Activated naive CD4-positive, alpha-beta T cell treated with anti-CD3 and anti-CD28 coated beads for 36 hours (primary cell): ENCODE data around the gene ZNF770. TPM values are rescaled to one million over a fixed set of nuclear protein-coding genes. Genes with fewer than 3 reads are reported as not detected.

Experiments used
- CTCF ChIA-PET: fragments of 350-600 bp; sonication (Branson Sonifier 250); formaldehyde crosslinking; loops from one replicate; lab custom pipeline; 2021; ENCODE audit warnings: antibody characterized with exemption; lab: Charles Lee
- DNase-seq: peaks from one replicate; pipeline ENCODE4 v3.0.0-alpha.2; 2020
- H3K27ac Mint-ChIP-seq: one replicate; pipeline ENCODE4 v1.8.0; 2021; ENCODE audit warnings: mild to moderate bottlenecking, mixed read lengths
- H3K27me3 Mint-ChIP-seq: one replicate; pipeline ENCODE4 v1.8.0; 2021; ENCODE audit warnings: low read depth, mixed read lengths
- H3K36me3 Mint-ChIP-seq: one replicate; pipeline ENCODE4 v1.8.0; 2021; ENCODE audit warnings: low read depth, mixed read lengths
- H3K4me1 Mint-ChIP-seq: one replicate; pipeline ENCODE4 v1.8.0; 2021; ENCODE audit warnings: low read depth, mixed read lengths
- H3K4me3 Mint-ChIP-seq: one replicate; pipeline ENCODE4 v1.8.0; 2021; ENCODE audit warnings: mild to moderate bottlenecking, moderate library complexity, mixed read lengths
- H3K9me3 Mint-ChIP-seq: one replicate; pipeline ENCODE4 v1.8.0; 2021; ENCODE audit warnings: mixed read lengths
- intact Hi-C: fragments of 100-400 bp; cut with micrococcal nuclease; formaldehyde crosslinking; loops from one replicate; pipeline ENCODE4 v1.15.1; 2023
- total RNA-seq, 2 experiments: library from RNA; stranded (reverse); gene quantifications; one replicate each; pipeline ENCODE4 v1.2.3, GENCODE V29; 2021

The ZNF770 gene, protein sequence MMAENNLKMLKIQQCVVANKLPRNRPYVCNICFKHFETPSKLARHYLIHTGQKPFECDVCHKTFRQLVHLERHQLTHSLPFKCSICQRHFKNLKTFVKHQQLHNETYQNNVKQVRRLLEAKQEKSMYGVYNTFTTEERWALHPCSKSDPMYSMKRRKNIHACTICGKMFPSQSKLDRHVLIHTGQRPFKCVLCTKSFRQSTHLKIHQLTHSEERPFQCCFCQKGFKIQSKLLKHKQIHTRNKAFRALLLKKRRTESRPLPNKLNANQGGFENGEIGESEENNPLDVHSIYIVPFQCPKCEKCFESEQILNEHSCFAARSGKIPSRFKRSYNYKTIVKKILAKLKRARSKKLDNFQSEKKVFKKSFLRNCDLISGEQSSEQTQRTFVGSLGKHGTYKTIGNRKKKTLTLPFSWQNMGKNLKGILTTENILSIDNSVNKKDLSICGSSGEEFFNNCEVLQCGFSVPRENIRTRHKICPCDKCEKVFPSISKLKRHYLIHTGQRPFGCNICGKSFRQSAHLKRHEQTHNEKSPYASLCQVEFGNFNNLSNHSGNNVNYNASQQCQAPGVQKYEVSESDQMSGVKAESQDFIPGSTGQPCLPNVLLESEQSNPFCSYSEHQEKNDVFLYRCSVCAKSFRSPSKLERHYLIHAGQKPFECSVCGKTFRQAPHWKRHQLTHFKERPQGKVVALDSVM
- 10 to 100 TPM; 36.4 to 39.4 TPM for total RNA-seq

GRCh38 chr15:34988027-34988902 is at the start of gene ZNF770:
ZNF770 (minus strand) TSS chr15:34988287; CDS start chr15:34983434, 4,853 bp downstream.
- DNase-seq: peak; percentile 84
- Mint-ChIP-seq H3K27me3 (no peaks in the 10 kb centered on the region), H3K4me1 (peaks cover 29% of the 10 kb centered on the region), H3K4me3 (peak within 1 kb of the TSS; percentile 97), H3K36me3 (peaks cover 20% of the 10 kb centered on the region), H3K9me3 (no peaks in the 10 kb centered on the region), H3K27ac (peak within 1 kb of the TSS; percentile 99)
- intact Hi-C loops: loop anchor here (1.0 to 10.0 kb wide), 7 partner anchors 19 to 1587 kb away; partner anchors contain the start of genes AQR, AVEN, CDIN1 and DPH6
- CTCF ChIA-PET: interaction anchor here (0.6 to 6.1 kb wide), 3 partner anchors 8 to 20 kb away, joined by 3 to 35 read pairs (median 3); partner anchors contain the start of gene AQR

GRCh38 chr15:35028235-35028984 is 40.3 kb upstream of the ZNF770 start:
- DNase-seq: no peak
- H3K4me3 Mint-ChIP-seq: no peak overlapping the region
- intact Hi-C loops: no loop called here
- no peaks in the 10 kb centered on the region for H3K36me3 Mint-ChIP-seq
- H3K27me3 Mint-ChIP-seq: peaks cover 3% of the 10 kb centered on the region
- no peak overlapping the region for H3K27ac Mint-ChIP-seq
- no peaks in the 10 kb centered on the region for H3K4me1 Mint-ChIP-seq
- CTCF ChIA-PET: no interaction called here
- H3K9me3 Mint-ChIP-seq: no peaks in the 10 kb centered on the region

GRCh38 chr15:35023804-35024203 is 35.7 kb upstream of the ZNF770 start:
- no peaks in the 10 kb centered on the region for H3K9me3 Mint-ChIP-seq
- H3K27ac Mint-ChIP-seq: no peak overlapping the region
- peaks cover 3% of the 10 kb centered on the region for H3K4me1 Mint-ChIP-seq
- no peak overlapping the region for H3K4me3 Mint-ChIP-seq
- peaks cover 1% of the 10 kb centered on the region for H3K27me3 Mint-ChIP-seq
- H3K36me3 Mint-ChIP-seq: no peaks in the 10 kb centered on the region
- intact Hi-C loops: no loop called here
- DNase-seq: no peak
- CTCF ChIA-PET: no interaction called here

- Mint-ChIP-seq H3K4me3 (no peak overlapping the region), H3K4me1 (peaks cover 3% of the 10 kb centered on the region), H3K9me3 (no peaks in the 10 kb centered on the region), H3K27me3 (peaks cover 1% of the 10 kb centered on the region), H3K27ac (no peak overlapping the region), H3K36me3 (no peaks in the 10 kb centered on the region)
- intact Hi-C loops: no loop called here
- no peak for DNase-seq
- CTCF ChIA-PET: no interaction called here
Observed at GRCh38 chr15:35020974-35021373, 32.9 kb upstream of the ZNF770 start.

DNA sequence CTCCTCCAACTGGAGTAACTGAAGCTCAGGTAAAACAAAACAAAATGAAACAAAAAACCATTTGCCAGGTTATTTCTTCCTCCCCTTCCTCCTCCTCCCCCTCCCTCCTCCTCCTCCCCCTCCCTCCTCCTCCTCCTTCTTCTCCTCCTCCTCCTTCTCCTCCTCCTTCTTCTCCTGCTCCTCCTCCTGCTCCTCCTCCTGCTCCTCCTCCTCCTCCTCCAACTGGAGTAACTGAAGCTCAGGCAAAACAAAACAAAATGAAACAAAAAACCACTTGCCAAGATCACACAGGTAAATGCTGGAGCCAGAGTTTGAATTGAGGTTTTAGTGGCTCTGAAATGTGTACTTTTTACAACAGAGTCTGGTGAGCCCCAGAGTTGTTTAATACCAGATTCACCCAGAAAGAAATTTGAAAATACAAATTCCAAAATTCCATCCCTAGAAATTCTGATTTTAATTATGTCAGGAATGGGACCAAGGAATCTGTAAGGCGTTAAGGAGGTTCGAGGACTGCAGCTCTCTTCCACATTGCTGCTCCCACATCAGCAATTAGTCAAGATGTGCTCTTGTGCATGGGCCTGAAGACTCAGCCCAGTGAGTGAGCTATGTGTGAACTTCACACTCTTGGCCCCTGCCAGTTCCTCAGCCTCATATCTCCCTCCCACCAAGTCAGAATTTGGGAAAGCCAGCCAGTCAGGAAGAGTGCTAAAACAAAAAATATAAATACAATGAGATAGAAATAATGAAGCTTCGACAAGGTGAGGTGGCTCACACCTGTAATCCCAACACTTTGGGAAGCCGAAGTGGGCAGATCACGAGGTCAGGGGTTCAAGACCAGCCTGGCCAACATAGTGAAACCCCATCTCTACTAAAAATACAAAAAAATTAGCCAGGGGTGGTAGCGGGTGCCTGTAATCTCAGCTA is 31.6 kb upstream of the ZNF770 start:
- intact Hi-C loops: no loop called here
- CTCF ChIA-PET: interaction anchor here (0.6 to 1.8 kb wide), 3 partner anchors 11 to 424 kb away, joined by 3 to 6 read pairs (median 3); no protein-coding TSS in a partner anchor
- Mint-ChIP-seq H3K27me3 (peaks cover 1% of the 10 kb centered on the region), H3K4me3 (no peak overlapping the region), H3K36me3 (no peaks in the 10 kb centered on the region), H3K9me3 (no peaks in the 10 kb centered on the region), H3K4me1 (peaks cover 3% of the 10 kb centered on the region), H3K27ac (no peak overlapping the region)
- no peak for DNase-seq

DNA sequence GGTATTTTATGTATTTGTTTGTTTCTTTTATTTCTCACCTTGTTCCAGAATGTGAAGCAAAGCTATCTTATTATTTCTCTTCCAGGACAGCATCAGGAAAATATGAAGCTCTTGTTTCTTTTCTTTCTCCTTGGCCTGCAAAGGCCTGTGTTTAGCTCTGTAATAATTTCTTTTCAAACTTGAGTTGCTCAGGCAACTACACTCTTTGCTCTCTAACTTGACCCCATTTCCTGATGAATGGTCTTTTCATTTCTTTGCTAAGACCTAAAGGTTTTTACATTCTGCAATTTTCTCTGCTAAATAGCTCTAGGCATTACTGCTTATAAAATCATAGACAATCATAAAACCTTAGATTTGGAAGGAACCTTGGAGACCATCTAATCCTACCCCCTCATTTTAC is 26.2 kb upstream of the ZNF770 start:
- H3K9me3 Mint-ChIP-seq: no peaks in the 10 kb centered on the region
- intact Hi-C loops: no loop called here
- H3K4me1 Mint-ChIP-seq: no peaks in the 10 kb centered on the region
- H3K4me3 Mint-ChIP-seq: no peak overlapping the region
- H3K27ac Mint-ChIP-seq: no peak overlapping the region
- DNase-seq: no peak
- no peaks in the 10 kb centered on the region for H3K36me3 Mint-ChIP-seq
- CTCF ChIA-PET: no interaction called here
- H3K27me3 Mint-ChIP-seq: no peaks in the 10 kb centered on the region

- no peaks in the 10 kb centered on the region for H3K27me3 Mint-ChIP-seq
- no peak overlapping the region for H3K4me3 Mint-ChIP-seq
- H3K4me1 Mint-ChIP-seq: no peaks in the 10 kb centered on the region
- no peaks in the 10 kb centered on the region for H3K36me3 Mint-ChIP-seq
- intact Hi-C loops: no loop called here
- DNase-seq: no peak
- H3K27ac Mint-ChIP-seq: no peak overlapping the region
- CTCF ChIA-PET: no interaction called here
- H3K9me3 Mint-ChIP-seq: no peaks in the 10 kb centered on the region
Observed at GRCh38 chr15:35013370-35013769, 25.3 kb upstream of the ZNF770 start.

DNA sequence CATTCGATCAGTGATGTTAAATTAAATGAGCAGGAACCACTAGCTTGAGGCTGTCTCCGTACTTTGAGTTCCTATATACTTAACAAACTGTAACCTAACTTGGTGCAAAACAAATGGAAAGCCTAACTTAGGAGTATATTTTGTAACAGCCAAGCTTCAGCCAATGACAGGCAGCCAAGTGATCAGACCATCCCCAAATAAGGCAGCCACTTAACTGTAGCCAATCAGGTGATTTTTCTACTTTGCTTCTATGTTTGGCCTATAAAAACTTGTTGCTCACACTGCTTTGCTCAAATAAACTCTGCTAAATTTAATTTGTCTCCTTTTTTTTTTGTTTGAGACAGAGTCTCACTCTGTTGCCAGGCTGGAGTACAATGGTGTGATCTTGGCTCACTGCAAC is 19.3 kb upstream of the ZNF770 start:
- Mint-ChIP-seq H3K4me3 (no peak overlapping the region), H3K27me3 (no peaks in the 10 kb centered on the region), H3K4me1 (no peaks in the 10 kb centered on the region), H3K9me3 (no peaks in the 10 kb centered on the region), H3K36me3 (no peaks in the 10 kb centered on the region), H3K27ac (no peak overlapping the region)
- intact Hi-C loops: no loop called here
- CTCF ChIA-PET: no interaction called here
- no peak for DNase-seq

GRCh38 chr15:35005933-35006332 is 17.8 kb upstream of the ZNF770 start:
- no peak for DNase-seq
- Mint-ChIP-seq H3K27me3 (no peaks in the 10 kb centered on the region), H3K27ac (no peak overlapping the region), H3K4me3 (no peak overlapping the region), H3K36me3 (no peaks in the 10 kb centered on the region), H3K9me3 (no peaks in the 10 kb centered on the region), H3K4me1 (no peaks in the 10 kb centered on the region)
- CTCF ChIA-PET: no interaction called here
- intact Hi-C loops: no loop called here

DNA sequence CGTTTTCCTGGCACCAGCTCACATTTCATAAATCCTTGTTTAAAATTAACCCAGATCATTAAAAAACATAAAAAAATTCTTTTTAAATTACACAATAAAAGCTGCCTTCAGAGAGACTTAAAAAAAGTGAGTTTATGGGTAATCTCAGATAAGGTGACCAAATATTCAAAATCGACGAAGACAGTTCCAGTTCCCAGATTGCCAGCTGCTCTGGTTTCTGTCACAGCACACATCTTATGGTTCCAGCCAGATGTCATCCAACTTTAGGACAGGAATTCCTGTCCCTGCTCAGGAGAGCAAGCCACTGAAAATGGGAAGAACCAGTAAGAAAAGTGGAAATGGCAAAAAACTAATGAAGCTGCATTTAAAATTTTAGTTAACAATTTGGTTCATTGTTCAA is 15.8 kb upstream of the ZNF770 start:
- Mint-ChIP-seq H3K4me3 (no peak overlapping the region), H3K27me3 (no peaks in the 10 kb centered on the region), H3K4me1 (no peaks in the 10 kb centered on the region), H3K27ac (no peak overlapping the region), H3K9me3 (no peaks in the 10 kb centered on the region), H3K36me3 (no peaks in the 10 kb centered on the region)
- DNase-seq: no peak
- intact Hi-C loops: no loop called here
- CTCF ChIA-PET: no interaction called here

DNA sequence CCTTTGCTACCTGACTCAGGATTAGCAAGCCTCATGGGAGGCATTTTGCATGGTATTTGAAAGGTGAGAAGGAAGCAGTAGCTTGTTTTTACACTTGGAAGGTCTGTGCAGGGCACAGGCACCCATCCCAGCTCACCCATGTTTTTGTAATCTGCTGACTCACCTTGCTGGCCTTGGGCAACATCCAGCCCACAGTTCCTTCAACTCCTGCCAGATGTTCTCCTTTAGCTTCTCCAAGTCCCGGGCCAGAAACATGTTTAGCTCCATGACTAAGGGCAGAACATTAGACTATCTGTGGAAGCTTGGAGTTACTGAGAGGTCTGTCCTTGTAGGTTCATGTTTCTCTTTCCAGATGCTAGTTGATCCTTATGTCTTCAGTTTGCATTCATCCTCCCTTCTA is 12.4 kb upstream of the ZNF770 start:
- H3K27ac Mint-ChIP-seq: no peak overlapping the region
- H3K4me3 Mint-ChIP-seq: no peak overlapping the region
- peaks cover 4% of the 10 kb centered on the region for H3K27me3 Mint-ChIP-seq
- no peaks in the 10 kb centered on the region for H3K4me1 Mint-ChIP-seq
- intact Hi-C loops: no loop called here
- CTCF ChIA-PET: interaction anchor here (0.6 to 0.7 kb wide), 2 partner anchors 184 to 445 kb away, joined by 3 read pairs; no protein-coding TSS in a partner anchor
- no peak for DNase-seq
- no peaks in the 10 kb centered on the region for H3K9me3 Mint-ChIP-seq
- no peaks in the 10 kb centered on the region for H3K36me3 Mint-ChIP-seq
